ENCODE results near the gene LHX4.

The LHX4 gene

GRCh38 chr1:180260541-180260940 is 30.5 kb downstream of the LHX4 start:
- no peak for DNase-seq

- DNase-seq, result no peak
Observed at GRCh38 chr1:180261030-180261429, 31.0 kb downstream of the LHX4 start.

GRCh38 chr1:180261524-180262155 is 31.6 kb downstream of the LHX4 start:
- DNase-seq, result no peak

- DNase-seq, result no peak
Observed at GRCh38 chr1:180262628-180263488, 32.8 kb downstream of the LHX4 start.

- DNase-seq, result no peak
Observed at GRCh38 chr1:180264595-180264994, 34.5 kb downstream of the LHX4 start.

- DNase-seq, result no peak
Observed at GRCh38 chr1:180265201-180265600, 35.1 kb downstream of the LHX4 start.

GRCh38 chr1:180265871-180266270 is 35.8 kb downstream of the LHX4 start:
- DNase-seq, result no peak

- no peak for DNase-seq
Observed at GRCh38 chr1:180266275-180267210, 36.5 kb downstream of the LHX4 start.

- no peak for DNase-seq
Observed at GRCh38 chr1:180267211-180267561, 37.1 kb downstream of the LHX4 start.

GRCh38 chr1:180267761-180268555 is 37.9 kb downstream of the LHX4 start:
- DNase-seq, result no peak

- no peak for DNase-seq
Observed at GRCh38 chr1:180268556-180269075, 38.6 kb downstream of the LHX4 start.

GRCh38 chr1:180269645-180270529 is 39.8 kb downstream of the LHX4 start:
- no peak for DNase-seq

- no peak for DNase-seq
Observed at GRCh38 chr1:180270530-180271271, 40.6 kb downstream of the LHX4 start.

- DNase-seq, result no peak
Observed at GRCh38 chr1:180271272-180272255, 41.5 kb downstream of the LHX4 start.

GRCh38 chr1:180272395-180272794 is 42.3 kb downstream of the LHX4 start:
- DNase-seq, result no peak

- DNase-seq, result no peak
Observed at GRCh38 chr1:180273066-180273465, 43.0 kb downstream of the LHX4 start.

GRCh38 chr1:180274221-180274620 is 44.2 kb downstream of the LHX4 start:
- no peak for DNase-seq

- no peak for DNase-seq
Observed at GRCh38 chr1:180275726-180276125, 45.7 kb downstream of the LHX4 start.
